Dermis blood vessel endothelial cell (primary cell): ENCODE results near the gene ARHGAP44. TPM values are rescaled to one million over a fixed set of nuclear protein-coding genes. Genes with fewer than 3 reads are reported as not detected.

Experiments
- DNase-seq: peaks from one replicate; pipeline ENCODE4 v3.0.0; 2010
- total RNA-seq: library from RNA; depleted of rRNA; stranded (reverse); fragments of >200 nt; gene quantifications from 2 replicates; pipeline ENCODE4 v1.2.3, GENCODE V29; 2014

The ARHGAP44 gene
- total RNA-seq, 1 donor from 2014 or later: 0.68 TPM

DNA sequence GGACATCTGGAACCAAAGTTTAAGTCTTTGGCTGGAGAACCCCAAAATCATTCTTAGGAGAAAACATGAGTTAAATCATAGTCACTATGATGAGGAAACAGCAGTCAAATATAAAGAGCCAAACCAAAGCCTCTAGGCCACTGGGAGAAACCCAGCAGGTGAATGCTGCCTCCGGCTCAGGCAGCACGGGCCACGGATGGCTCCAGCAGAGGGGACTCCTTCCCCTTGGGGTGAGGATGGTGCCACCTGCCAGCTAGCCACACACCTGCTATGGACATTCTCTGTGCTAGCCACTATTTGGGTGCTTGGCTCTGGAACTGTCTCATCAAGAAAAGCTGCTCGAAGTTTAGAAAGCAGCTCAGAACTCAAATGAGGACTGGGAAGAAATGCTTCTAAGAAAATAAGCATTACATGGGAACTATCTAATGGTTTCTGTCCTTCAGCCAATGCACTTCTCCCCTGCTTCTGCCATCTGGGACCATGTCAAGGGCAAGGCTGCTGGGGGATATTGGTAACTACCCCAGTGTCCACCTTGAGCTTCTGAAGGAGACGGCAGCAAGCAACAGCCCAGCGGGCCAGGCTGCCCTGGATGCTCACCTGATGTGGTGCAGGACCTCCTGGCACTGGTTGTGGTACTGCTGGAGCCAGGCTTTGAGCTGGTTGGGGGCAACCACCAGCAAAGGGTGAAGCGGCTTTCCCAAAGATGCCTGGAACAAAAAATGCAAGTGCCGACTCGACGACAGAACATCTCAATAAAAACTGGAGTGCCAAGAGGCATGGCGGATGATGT lies 206.0 kb downstream of the ARHGAP44 start:
- DNase-seq: no peak

GRCh38 chr17:12995896-12996295 lies 206.6 kb downstream of the ARHGAP44 start:
- DNase-seq: no peak

DNA sequence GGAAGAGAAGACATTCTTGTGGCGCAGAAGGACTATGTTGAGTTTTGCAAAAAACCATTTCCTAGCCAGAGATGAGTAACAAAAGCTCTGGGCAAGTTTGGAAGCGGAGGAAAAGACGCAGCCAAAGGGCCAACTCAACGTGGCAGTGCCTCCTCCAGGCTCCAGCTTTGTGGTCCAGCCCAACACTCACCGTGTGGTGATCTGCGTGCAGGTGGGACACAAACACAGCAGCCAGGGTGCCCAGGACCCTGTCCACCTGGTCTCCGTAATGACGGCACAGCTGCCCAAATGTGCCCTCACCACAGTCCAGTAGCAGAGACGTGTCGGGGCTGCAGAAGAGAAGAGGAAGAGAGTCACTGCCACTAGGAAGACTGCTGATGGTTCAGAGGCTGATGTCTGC lies 207.1 kb downstream of the ARHGAP44 start:
- no peak for DNase-seq

- DNase-seq: no peak
Measured at GRCh38 chr17:12996941-12997340, 207.6 kb downstream of the ARHGAP44 start.

DNA sequence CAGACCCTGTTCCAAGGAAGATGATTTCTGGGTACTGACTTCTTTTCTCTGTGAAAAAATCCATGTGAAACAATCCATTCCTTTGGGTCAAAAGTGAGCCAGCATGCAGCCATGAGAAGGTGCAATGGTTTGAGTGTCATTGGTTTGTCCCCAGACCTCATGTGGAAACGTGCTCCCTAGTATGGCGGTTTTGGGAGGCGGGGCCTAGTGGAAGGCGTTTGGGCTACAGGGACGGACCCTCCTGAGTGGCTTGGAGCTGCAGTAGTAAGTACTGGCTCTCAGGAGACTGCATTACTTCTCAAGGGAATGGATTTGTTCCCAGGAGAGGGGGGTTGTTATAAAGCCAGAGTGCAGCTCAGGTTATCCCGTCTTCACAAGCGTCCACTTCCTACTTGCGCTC lies 209.2 kb downstream of the ARHGAP44 start:
- no peak for DNase-seq

- DNase-seq: no peak
Measured at GRCh38 chr17:12998874-12999273, 209.6 kb downstream of the ARHGAP44 start.

DNA sequence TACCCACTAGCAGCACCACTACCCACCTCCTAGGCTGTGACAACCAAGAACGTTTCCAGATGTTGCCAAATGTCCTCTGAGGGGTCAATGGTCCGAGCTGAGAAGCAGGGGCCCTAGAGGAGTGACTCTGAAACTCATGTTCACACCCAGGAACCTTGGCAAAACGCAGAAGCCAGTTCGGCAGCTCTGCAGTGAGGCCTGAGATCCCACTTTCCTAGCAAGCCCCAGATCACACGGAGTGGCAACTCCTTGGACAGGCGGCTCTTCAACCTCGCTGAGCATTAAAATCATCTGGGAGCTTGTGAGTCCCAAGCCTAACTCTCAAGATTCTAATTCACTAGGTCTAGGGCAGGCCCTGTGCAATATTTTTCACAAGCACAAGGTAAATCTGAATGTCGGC lies 211.3 kb downstream of the ARHGAP44 start:
- DNase-seq: no peak

- peak; percentile 52 for DNase-seq
Measured at GRCh38 chr17:13001991-13002615, 212.8 kb downstream of the ARHGAP44 start.

- DNase-seq: peak; percentile 82
Measured at GRCh38 chr17:13002761-13003453, 213.6 kb downstream of the ARHGAP44 start.

GRCh38 chr17:13003454-13003851 lies 214.2 kb downstream of the ARHGAP44 start:
- no peak for DNase-seq

GRCh38 chr17:13003927-13004326 lies 214.6 kb downstream of the ARHGAP44 start:
- DNase-seq: no peak

DNA sequence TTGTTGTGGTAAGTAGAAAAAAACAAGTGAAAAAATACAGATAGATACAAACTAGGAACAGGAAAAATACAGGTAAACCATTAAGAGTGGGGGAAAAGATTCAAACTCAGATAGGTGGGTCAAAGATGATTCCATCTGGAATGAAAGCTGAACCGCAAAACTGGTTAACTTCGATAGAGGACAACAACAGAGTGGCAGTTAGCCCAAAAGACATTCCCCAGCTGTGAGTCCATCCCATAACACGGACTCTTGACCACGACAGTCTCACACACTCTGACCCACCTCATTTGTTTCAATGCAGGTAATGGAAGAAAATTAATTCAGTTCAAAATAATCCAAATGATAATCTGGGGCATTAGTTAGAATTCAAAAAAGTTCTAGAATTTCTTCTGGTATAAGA lies 215.0 kb downstream of the ARHGAP44 start:
- no peak for DNase-seq

- DNase-seq: no peak
Measured at GRCh38 chr17:13005530-13005929, 216.2 kb downstream of the ARHGAP44 start.

DNA sequence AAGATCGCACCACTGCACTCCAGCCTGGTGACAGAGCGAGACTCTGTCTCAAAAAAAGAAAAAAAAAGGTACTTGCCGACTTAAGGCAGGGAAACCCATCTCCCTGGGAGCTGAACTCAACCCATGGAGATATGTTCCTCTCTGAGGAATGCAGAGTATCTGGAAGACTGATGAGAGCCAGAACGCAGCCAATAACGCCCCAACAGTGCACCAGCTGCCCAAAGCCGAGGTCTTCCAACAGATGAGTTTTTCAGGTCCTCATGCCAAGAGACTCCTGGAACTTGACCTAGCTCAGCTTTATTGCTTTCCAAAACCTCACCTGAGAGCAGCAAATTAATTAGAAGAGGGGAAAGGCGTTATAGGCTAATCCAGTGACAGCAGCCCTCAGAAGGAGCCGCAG lies 219.2 kb downstream of the ARHGAP44 start:
- DNase-seq: no peak

DNA sequence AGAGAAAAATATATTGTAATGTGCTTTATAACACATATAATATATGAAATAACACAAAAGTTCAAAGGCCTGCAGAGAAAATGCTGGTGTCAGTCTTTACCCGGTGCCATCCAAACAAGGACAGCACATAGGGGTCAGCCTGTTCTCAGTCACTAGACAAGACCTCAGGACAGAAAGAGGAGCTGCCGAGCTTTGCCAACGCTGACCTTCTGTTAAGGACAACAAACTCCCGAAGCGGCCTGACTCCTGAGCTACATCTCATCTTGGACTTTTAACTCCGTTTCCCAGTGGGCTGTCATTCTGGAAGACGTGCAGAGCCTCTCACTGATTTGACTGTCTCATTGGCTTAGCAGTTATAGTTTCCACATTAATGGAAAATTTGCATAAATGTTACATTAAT lies 221.7 kb downstream of the ARHGAP44 start:
- DNase-seq: no peak

DNA sequence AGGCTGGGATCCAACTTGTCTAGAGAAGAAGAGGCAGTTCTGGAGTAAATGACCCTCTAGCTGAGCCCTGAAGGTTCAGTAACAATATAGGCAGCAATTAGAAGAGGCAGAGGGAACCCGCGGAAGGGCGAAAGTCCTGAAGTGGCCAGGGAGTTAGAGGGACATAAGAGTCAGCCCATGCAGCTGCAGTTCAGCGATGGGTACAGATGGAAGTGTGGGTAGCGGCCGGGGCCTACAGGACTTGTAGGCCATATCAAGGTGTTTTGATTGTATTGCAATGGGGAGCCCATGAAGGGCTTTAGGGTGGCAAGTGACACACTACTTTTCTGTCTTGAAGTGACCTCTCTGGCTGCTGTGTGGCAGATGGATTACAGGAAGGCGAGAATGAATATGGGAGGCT lies 225.5 kb downstream of the ARHGAP44 start:
- DNase-seq: no peak

- DNase-seq: no peak
Measured at GRCh38 chr17:13016881-13017654, 227.8 kb downstream of the ARHGAP44 start.

DNA sequence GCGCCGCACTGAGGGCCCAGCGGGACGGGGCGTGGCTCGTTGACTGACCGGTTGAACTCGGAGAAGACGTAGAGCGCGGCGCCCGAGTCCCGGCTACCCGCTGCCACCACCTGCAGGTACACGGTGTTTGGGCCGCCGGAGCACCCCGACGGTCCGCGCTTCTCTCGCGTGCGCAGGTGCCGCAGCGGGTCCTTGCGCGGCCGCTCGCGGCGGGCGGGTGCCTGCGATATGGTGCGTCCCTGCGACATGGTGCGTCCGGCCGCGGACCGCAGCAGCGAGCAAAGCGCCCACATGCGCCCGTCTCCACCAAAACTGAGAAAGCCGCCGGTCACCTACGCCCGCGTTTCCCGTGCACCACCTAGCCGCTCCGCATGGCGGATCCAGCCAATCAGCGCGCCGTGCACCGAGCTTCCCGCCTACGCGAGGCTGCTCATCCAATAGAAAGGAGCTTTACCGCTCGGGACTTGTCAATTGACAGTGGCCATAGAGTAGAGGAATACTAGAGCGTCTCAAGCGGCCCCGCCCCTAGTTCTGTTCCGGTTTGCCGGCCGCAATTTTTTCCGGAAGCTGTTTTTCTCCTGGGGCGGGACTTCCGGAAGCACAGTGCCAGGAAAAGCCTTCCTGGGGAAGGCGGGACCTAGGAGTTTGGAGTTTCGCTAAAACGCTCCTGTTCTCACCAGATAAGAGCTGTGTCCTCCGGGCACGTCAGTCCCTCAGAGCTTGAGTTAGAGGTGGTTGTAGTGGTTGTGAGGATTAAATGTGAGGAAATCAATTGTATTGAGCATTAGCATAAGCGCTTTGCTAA lies 228.6 kb downstream of the ARHGAP44 start, which contains the start of gene ELAC2:
Gene ELAC2 (minus strand): TSS at position 373 of the 805 bp plus-strand sequence. CDS start 80 bp downstream, at position 293.
- DNase-seq: peak; percentile 99

DNA sequence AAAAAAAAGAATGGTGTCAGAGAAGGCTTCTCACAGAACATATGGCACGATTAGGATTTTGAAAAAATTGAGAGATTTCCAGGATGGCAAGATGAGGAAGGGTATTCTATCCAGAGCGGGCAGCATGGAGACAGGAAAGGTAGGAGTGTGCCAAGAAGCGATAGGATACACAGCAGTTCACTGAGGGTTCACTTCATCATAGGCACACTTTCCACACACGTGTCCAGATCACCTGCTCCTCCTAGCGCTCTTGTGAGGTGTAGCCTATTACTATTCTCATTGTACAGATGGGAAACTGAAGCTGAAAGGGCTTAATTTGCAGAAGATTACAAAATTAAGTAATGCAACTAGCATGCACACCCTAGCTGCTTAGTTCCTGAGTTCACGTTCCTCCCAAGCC lies 234.7 kb downstream of the ARHGAP44 start:
- DNase-seq: no peak

DNA sequence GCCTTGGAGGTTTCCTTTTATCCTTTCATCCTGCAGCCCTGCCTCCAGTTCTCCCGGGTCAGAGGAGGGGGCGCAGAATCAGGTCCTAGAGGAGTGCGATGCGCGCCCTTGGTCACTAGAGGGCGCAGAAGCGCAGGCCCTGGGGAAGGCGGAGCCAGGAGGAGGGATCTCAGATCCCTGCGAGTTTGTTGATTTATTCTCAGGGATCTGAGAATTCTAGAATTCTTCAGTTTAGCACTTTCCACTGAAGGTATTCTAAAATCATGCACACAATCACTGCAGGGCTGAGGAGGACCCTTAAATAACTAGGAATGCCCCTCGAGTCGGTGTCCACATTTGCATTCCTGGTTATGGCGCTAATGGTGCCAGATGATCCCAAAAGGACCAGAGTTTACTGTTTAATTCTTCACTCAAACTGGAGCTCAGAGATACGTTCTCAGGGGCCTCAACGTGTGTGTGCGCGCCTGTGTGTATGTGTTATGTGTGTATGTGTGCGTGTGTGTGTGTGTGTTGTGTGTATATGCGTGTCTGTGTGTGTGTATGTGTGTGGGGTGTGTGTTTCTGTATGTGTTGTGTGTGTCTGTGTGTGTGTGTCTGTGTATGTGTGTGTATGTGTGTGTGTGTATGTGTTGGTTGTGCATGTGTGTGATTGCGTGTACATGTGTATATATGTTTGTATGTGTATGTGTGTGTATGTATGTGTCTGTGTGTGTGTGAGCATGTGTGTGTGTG lies 235.4 kb downstream of the ARHGAP44 start:
- peak; percentile 82 for DNase-seq

GRCh38 chr17:13025258-13025627 lies 235.9 kb downstream of the ARHGAP44 start:
- no peak for DNase-seq
